HepG2 (cell line): ENCODE measurements around the gene FAM13B. TPM values are rescaled to one million over a fixed set of nuclear protein-coding genes. Genes with fewer than 3 reads are reported as not detected.

Experiments
- EHMT2 ChIP-seq: fragments of 200-600 bp; sonication (generic); IDR thresholded peaks from 2 replicates; pipeline ENCODE4 v1.7.0; 2017; ENCODE audit warnings: antibody characterized with exemption, low read depth, low read length, borderline replicate concordance
- GZF1 ChIP-seq: sonication (generic); formaldehyde crosslinking; IDR thresholded peaks from 2 replicates; pipeline ENCODE4 v1.5.1; 2020; ENCODE audit warnings: mild to moderate bottlenecking, missing genetic modification reagents
- MYNN ChIP-seq: sonication (generic); formaldehyde crosslinking; IDR thresholded peaks from 2 replicates; pipeline ENCODE4 v1.4.0; 2020; ENCODE audit warnings: mild to moderate bottlenecking, low read depth, missing genetic modification reagents
- POGZ ChIP-seq: sonication (generic); formaldehyde crosslinking; IDR thresholded peaks from 2 replicates; pipeline ENCODE4 v1.4.0; 2020; ENCODE audit warnings: mild to moderate bottlenecking, missing genetic modification reagents
- RBFOX2 ChIP-seq: fragments of 200-400 bp; formaldehyde crosslinking; IDR thresholded peaks from 2 replicates; pipeline ENCODE4 v1.6.1; 2017; ENCODE audit warnings: low read depth, mild to moderate bottlenecking, low read length
- SP4 ChIP-seq: sonication (generic); formaldehyde crosslinking; IDR thresholded peaks from 2 replicates; pipeline ENCODE4 v1.8.1; 2023; ENCODE audit warnings: mild to moderate bottlenecking, missing genetic modification reagents
- ZBTB3 ChIP-seq: sonication (generic); formaldehyde crosslinking; IDR thresholded peaks from 2 replicates; pipeline ENCODE4 v1.4.0; 2020; ENCODE audit warnings: low read depth, mild to moderate bottlenecking, moderate library complexity, missing genetic modification reagents, borderline replicate concordance
- ZNF234 ChIP-seq: sonication (generic); formaldehyde crosslinking; conservative IDR thresholded peaks from 2 replicates; pipeline ENCODE4 v1.5.1; 2020; ENCODE audit warnings: mild to moderate bottlenecking, missing genetic modification reagents
- ZNF747 ChIP-seq: sonication (generic); formaldehyde crosslinking; IDR thresholded peaks from 2 replicates; pipeline ENCODE4 v1.8.1; 2023; ENCODE audit warnings: missing genetic modification reagents, mild to moderate bottlenecking, borderline replicate concordance
- ZNF749 ChIP-seq: sonication (generic); formaldehyde crosslinking; IDR thresholded peaks from 2 replicates; pipeline ENCODE4 v1.8.0; 2022; ENCODE audit warnings: mild to moderate bottlenecking, missing genetic modification reagents, moderate library complexity, borderline replicate concordance
- polyA plus RNA-seq, 8 experiments: library from polyadenylated mRNA; depleted of rRNA in 3 of 8; stranded (reverse) in 7 of 8; unstranded in 1 of 8; fragments of >200 nt; fragmentation: Illumina TruSeq in 4 of 8; extraction: Trizol in 4 of 8; gene quantifications; 2 replicates each; pipeline versions ENCODE4 v1.2.1 to v1.2.3, GENCODE V29; 2011 to 2016; ENCODE audit warnings: low read depth in 4 of 8, missing spikeins in 1 of 8, mixed read lengths in 1 of 8; ENCODE audit not compliant: insufficient read depth in 1 of 8
- total RNA-seq, 5 experiments: library from RNA; depleted of rRNA; stranded (reverse); fragments of >200 nt; fragmentation: Illumina TruSeq; extraction: Trizol; gene quantifications; 2 replicates each; pipeline ENCODE4 v1.2.3, GENCODE V29; 2016; ENCODE audit warnings: low read depth in 1 of 5
- TF ChIP-seq, protein P1 (sequence below): sonication (generic); formaldehyde crosslinking; IDR thresholded peaks from 2 replicates; pipeline ENCODE4 v1.5.0; 2020; ENCODE audit warnings: missing genetic modification reagents, mild to moderate bottlenecking, borderline replicate concordance
- TF ChIP-seq, protein P2 (sequence below): sonication (generic); formaldehyde crosslinking; IDR thresholded peaks from 2 replicates; pipeline ENCODE4 v1.4.0; 2020; ENCODE audit warnings: mild to moderate bottlenecking, missing genetic modification reagents
- TF ChIP-seq, protein P3 (sequence below): sonication (generic); formaldehyde crosslinking; IDR thresholded peaks from 2 replicates; pipeline ENCODE4 v1.8.0; 2023; ENCODE audit warnings: mild to moderate bottlenecking, missing genetic modification reagents
- TF ChIP-seq, protein P4 (sequence below): sonication (generic); formaldehyde crosslinking; IDR thresholded peaks from 2 replicates; pipeline ENCODE4 v1.4.0; 2020; ENCODE audit warnings: mild to moderate bottlenecking, missing genetic modification reagents
- TF ChIP-seq, protein P5 (sequence below): sonication (generic); formaldehyde crosslinking; IDR thresholded peaks from 2 replicates; pipeline ENCODE4 v1.8.1; 2022; ENCODE audit warnings: low read depth, mild to moderate bottlenecking, missing genetic modification reagents
- TF ChIP-seq, protein P6 (sequence below): sonication (generic); formaldehyde crosslinking; IDR thresholded peaks from 2 replicates; pipeline ENCODE4 v1.5.1; 2020; ENCODE audit warnings: missing genetic modification reagents, mild to moderate bottlenecking, borderline replicate concordance

Gene FAM13B
- total and polyA plus RNA-seq, 2 of the 13 experiments (the other 11 are each of a cell fraction or from before 2014, with no cell fraction given): 6.9 to 11.5 TPM

DNA sequence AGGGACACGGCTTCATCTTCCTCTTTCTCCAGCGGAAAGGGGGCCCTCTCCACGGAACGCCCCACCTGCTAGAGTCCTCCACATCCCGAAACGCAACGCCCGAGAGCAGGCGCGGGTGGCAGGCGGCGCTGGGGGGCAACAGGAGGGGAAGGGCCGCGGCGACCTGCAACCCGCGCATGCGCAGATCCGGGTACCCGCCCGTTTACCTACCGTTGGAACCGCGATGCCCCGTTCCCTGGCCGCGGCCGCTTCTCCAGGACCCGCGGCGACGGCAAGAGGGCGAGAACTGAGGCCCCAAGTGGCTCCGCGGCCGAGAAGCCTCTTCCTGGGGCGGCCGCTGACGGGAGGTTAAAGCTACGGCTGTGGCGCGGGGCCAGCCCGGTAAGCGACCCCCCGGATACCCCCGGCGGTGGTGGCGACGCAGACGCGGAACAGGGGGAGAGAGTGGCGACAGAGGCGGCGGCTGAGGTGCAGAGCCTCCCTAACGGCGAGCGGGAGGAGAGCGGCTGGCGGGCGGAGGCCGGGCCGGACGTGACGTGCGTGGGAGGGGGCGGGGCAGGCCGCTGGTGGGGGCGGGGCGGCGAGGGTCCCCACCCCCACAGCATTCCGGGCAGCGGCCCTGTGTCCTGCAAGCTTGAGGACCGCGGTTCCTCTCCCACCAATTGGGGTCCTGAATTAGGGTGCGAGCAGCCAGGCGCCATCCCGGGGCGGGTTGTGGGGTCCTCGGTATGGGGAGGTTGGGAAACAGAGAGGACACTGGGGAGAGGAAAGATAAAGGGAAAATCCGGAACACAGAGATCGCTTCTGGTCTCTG lies at the start of gene FAM13B (continued):
- TF ChIP-seq ZBTB3 (peak; percentile 84; the same call in 1 of the 2 replicates), RBFOX2 (peak; percentile 92), ZNF234 (CRISPR knock-in tag) (peak; percentile 91), ZNF749 (CRISPR knock-in tag) (no peak; the same call in 1 of the 2 replicates), SP4 (CRISPR knock-in tag) (peak; percentile 80), MYNN (CRISPR knock-in tag) (no peak), POGZ (peak; percentile 34; the same call in 1 of the 2 replicates), GZF1 (CRISPR knock-in tag) (peak; percentile 64; the same call in 1 of the 2 replicates), EHMT2 (no peak), ZNF747 (CRISPR knock-in tag) (no peak; the same call in 1 of the 2 replicates)
- TF ChIP-seq, protein P1, sequence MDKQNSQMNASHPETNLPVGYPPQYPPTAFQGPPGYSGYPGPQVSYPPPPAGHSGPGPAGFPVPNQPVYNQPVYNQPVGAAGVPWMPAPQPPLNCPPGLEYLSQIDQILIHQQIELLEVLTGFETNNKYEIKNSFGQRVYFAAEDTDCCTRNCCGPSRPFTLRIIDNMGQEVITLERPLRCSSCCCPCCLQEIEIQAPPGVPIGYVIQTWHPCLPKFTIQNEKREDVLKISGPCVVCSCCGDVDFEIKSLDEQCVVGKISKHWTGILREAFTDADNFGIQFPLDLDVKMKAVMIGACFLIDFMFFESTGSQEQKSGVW (CRISPR knock-in tag): 0 out of 2 replicates have a peak, but pooled peaks have one; percentile 33
- TF ChIP-seq, protein P2, sequence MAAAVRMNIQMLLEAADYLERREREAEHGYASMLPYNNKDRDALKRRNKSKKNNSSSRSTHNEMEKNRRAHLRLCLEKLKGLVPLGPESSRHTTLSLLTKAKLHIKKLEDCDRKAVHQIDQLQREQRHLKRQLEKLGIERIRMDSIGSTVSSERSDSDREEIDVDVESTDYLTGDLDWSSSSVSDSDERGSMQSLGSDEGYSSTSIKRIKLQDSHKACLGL: peak; percentile 38
- TF ChIP-seq, protein P3, sequence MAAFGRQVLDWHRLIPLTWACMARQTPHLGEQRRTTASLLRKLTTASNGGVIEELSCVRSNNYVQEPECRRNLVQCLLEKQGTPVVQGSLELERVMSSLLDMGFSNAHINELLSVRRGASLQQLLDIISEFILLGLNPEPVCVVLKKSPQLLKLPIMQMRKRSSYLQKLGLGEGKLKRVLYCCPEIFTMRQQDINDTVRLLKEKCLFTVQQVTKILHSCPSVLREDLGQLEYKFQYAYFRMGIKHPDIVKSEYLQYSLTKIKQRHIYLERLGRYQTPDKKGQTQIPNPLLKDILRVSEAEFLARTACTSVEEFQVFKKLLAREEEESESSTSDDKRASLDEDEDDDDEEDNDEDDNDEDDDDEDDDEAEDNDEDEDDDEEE (CRISPR knock-in tag): peak; percentile 61; the same call in 1 of the 2 replicates
- TF ChIP-seq, protein P4, sequence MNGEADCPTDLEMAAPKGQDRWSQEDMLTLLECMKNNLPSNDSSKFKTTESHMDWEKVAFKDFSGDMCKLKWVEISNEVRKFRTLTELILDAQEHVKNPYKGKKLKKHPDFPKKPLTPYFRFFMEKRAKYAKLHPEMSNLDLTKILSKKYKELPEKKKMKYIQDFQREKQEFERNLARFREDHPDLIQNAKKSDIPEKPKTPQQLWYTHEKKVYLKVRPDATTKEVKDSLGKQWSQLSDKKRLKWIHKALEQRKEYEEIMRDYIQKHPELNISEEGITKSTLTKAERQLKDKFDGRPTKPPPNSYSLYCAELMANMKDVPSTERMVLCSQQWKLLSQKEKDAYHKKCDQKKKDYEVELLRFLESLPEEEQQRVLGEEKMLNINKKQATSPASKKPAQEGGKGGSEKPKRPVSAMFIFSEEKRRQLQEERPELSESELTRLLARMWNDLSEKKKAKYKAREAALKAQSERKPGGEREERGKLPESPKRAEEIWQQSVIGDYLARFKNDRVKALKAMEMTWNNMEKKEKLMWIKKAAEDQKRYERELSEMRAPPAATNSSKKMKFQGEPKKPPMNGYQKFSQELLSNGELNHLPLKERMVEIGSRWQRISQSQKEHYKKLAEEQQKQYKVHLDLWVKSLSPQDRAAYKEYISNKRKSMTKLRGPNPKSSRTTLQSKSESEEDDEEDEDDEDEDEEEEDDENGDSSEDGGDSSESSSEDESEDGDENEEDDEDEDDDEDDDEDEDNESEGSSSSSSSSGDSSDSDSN (CRISPR knock-in tag): peak; percentile 88; the same call in 1 of the 2 replicates
- TF ChIP-seq, protein P5, sequence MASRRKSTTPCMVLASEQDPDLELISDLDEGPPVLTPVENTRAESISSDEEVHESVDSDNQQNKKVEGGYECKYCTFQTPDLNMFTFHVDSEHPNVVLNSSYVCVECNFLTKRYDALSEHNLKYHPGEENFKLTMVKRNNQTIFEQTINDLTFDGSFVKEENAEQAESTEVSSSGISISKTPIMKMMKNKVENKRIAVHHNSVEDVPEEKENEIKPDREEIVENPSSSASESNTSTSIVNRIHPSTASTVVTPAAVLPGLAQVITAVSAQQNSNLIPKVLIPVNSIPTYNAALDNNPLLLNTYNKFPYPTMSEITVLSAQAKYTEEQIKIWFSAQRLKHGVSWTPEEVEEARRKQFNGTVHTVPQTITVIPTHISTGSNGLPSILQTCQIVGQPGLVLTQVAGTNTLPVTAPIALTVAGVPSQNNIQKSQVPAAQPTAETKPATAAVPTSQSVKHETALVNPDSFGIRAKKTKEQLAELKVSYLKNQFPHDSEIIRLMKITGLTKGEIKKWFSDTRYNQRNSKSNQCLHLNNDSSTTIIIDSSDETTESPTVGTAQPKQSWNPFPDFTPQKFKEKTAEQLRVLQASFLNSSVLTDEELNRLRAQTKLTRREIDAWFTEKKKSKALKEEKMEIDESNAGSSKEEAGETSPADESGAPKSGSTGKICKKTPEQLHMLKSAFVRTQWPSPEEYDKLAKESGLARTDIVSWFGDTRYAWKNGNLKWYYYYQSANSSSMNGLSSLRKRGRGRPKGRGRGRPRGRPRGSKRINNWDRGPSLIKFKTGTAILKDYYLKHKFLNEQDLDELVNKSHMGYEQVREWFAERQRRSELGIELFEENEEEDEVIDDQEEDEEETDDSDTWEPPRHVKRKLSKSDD: 0 out of 2 replicates have a peak, but pooled peaks have one; percentile 8
- TF ChIP-seq, protein P6, sequence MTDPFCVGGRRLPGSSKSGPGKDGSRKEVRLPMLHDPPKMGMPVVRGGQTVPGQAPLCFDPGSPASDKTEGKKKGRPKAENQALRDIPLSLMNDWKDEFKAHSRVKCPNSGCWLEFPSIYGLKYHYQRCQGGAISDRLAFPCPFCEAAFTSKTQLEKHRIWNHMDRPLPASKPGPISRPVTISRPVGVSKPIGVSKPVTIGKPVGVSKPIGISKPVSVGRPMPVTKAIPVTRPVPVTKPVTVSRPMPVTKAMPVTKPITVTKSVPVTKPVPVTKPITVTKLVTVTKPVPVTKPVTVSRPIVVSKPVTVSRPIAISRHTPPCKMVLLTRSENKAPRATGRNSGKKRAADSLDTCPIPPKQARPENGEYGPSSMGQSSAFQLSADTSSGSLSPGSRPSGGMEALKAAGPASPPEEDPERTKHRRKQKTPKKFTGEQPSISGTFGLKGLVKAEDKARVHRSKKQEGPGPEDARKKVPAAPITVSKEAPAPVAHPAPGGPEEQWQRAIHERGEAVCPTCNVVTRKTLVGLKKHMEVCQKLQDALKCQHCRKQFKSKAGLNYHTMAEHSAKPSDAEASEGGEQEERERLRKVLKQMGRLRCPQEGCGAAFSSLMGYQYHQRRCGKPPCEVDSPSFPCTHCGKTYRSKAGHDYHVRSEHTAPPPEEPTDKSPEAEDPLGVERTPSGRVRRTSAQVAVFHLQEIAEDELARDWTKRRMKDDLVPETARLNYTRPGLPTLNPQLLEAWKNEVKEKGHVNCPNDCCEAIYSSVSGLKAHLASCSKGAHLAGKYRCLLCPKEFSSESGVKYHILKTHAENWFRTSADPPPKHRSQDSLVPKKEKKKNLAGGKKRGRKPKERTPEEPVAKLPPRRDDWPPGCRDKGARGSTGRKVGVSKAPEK (CRISPR knock-in tag): 0 out of 2 replicates have a peak, but pooled peaks have one; percentile 33
